HCT116 (cell line): ENCODE results near the gene SLC10A2. TPM values are rescaled to one million over a fixed set of nuclear protein-coding genes. Genes with fewer than 3 reads are reported as not detected.

Experiments used
- ATAC-seq: fragments of 200-7000 bp; cut with Tn5 transposase; 2 replicates; pipeline ENCODE4 v1.9.1; 2020; ENCODE audit warnings: mild to moderate bottlenecking, moderate library complexity
- BruUV-seq: library from RNA; stranded (reverse); fragments of 400-500 nt; replicated peaks from 2 replicates; lab custom pipeline; 2021; lab: Mats Ljungman, UMichigan
- CTCF ChIA-PET: fragments of 300-600 bp; sonication (Branson Sonifier 250); formaldehyde crosslinking; loops from one replicate; lab custom pipeline; 2021; ENCODE audit warnings: antibody characterized with exemption; lab: Charles Lee
- POLR2A ChIA-PET: fragments of 300-600, 350-600 bp; sonication (Branson Sonifier 250); formaldehyde crosslinking; loops from one replicate; lab custom pipeline; 2021; ENCODE audit warnings: antibody characterized with exemption; lab: Charles Lee
- RAD21 ChIA-PET, 2 experiments: fragments of 300-600 bp; sonication (Branson Sonifier 250); formaldehyde crosslinking; loops; one replicate each; lab custom pipeline; 2023; ENCODE audit warnings: low total read pairs in 2 of 2; ENCODE audit not compliant: uncharacterized antibody in 2 of 2, unreplicated experiment in 2 of 2, low non-redundant PET in 1 of 2; lab: Charles Lee
- DNase-seq: peaks from one replicate; pipeline ENCODE4 v3.0.0-alpha.2; 2010; ENCODE audit warnings: low read depth, low spot score
- H2AFZ ChIP-seq: fragments of 200-600 bp; shearing (Covaris generic), sonication (generic); 2 replicates; pipeline ENCODE4 v1.6.1; 2017; ENCODE audit warnings: low read depth, mixed run types, mixed read lengths, antibody characterized with exemption, low read length; ENCODE audit not compliant: poor library complexity, severe bottlenecking
- H3K27ac ChIP-seq: 2 replicates; pipeline ENCODE4 v1.5.1; 2012; ENCODE audit warnings: low read depth, low read length
- H3K27me3 ChIP-seq: fragments of 200-600 bp; sonication (generic); 2 replicates; pipeline ENCODE4 v1.6.1; 2016; ENCODE audit warnings: mixed run types, low read length, mixed read lengths; ENCODE audit not compliant: insufficient read depth
- H3K36me3 ChIP-seq, 2 experiments: fragments of 200-500 bp in 1 of 2; fragments of 200-600 bp in 1 of 2; sonication (Bioruptor generic) in 1 of 2; sonication (generic) in 1 of 2; 2 replicates each; pipeline versions ENCODE4 v1.5.1 to v1.6.1; 2014 to 2016; ENCODE audit warnings: low read length in 2 of 2, inconsistent platforms in 1 of 2, mixed read lengths in 1 of 2, mixed run types in 1 of 2; ENCODE audit not compliant: insufficient read depth in 2 of 2, control insufficient read depth in 1 of 2
- H3K4me1 ChIP-seq, 2 experiments: fragments of 200-600 bp in 1 of 2; sonication (generic) in 1 of 2; 2 replicates each; pipeline versions ENCODE4 v1.5.1 to v1.6.1; 2012 to 2017; ENCODE audit warnings: low read length in 2 of 2, inconsistent platforms in 1 of 2, mild to moderate bottlenecking in 1 of 2, mixed read lengths in 1 of 2, mixed run types in 1 of 2, moderate library complexity in 1 of 2; ENCODE audit not compliant: insufficient read depth in 2 of 2, control insufficient read depth in 1 of 2
- H3K4me2 ChIP-seq: fragments of 200-600 bp; sonication (generic); 2 replicates; pipeline ENCODE4 v1.6.1; 2017; ENCODE audit warnings: mixed run types, low read length, mixed read lengths
- H3K4me3 ChIP-seq, 2 experiments: fragments of 200-600 bp in 1 of 2; sonication (generic) in 1 of 2; replicated peaks in 1 of 2; 2 replicates each; pipeline ENCODE4 v1.5.1; 2011 to 2016; ENCODE audit warnings: low read length in 2 of 2, control low read depth in 1 of 2, low read depth in 1 of 2, mild to moderate bottlenecking in 1 of 2, mixed read lengths in 1 of 2, mixed run types in 1 of 2
- H3K79me2 ChIP-seq: fragments of 200-600 bp; sonication (generic); 2 replicates; pipeline ENCODE4 v1.6.1; 2017; ENCODE audit warnings: mild to moderate bottlenecking, mixed run types, low read length, moderate library complexity, mixed read lengths; ENCODE audit not compliant: insufficient read depth
- H3K9ac ChIP-seq: fragments of 200-600 bp; sonication (generic); 2 replicates; pipeline ENCODE4 v1.6.1; 2016; ENCODE audit warnings: low read length, mixed read lengths
- H3K9me2 ChIP-seq: fragments of 200-600 bp; sonication (generic), shearing (Covaris generic); 2 replicates; pipeline ENCODE4 v1.6.1; 2017; ENCODE audit warnings: mixed run types, mild to moderate bottlenecking, moderate library complexity; ENCODE audit not compliant: insufficient read depth
- H3K9me3 ChIP-seq, 2 experiments: fragments of 200-500 bp in 1 of 2; fragments of 200-600 bp in 1 of 2; sonication (Bioruptor generic) in 1 of 2; sonication (generic) in 1 of 2; 2 replicates each; pipeline ENCODE4 v1.6.1; 2014 to 2017; ENCODE audit warnings: low read length in 2 of 2, mixed read lengths in 2 of 2, inconsistent platforms in 1 of 2, low read depth in 1 of 2, mild to moderate bottlenecking in 1 of 2, mixed run types in 1 of 2, moderate library complexity in 1 of 2; ENCODE audit not compliant: control insufficient read depth in 1 of 2, insufficient read depth in 1 of 2
- H4K20me1 ChIP-seq: fragments of 200-600 bp; sonication (generic), shearing (Covaris generic); 2 replicates; pipeline ENCODE4 v1.6.1; 2017; ENCODE audit warnings: mixed run types, mild to moderate bottlenecking, moderate library complexity; ENCODE audit not compliant: insufficient read depth
- CBX3 ChIP-seq: IDR thresholded peaks from 2 replicates; pipeline ENCODE4 v1.6.1; 2012; ENCODE audit warnings: low read depth
- CEBPB ChIP-seq: IDR thresholded peaks from 2 replicates; pipeline ENCODE4 v1.6.1; 2012; ENCODE audit warnings: low read depth
- EGR1 ChIP-seq: IDR thresholded peaks from 2 replicates; pipeline ENCODE4 v1.6.1; 2012; ENCODE audit warnings: low read depth
- ELF1 ChIP-seq: IDR thresholded peaks from 2 replicates; pipeline ENCODE4 v1.6.1; 2012; ENCODE audit warnings: low read depth, borderline replicate concordance
- EZH2 ChIP-seq: fragments of 200-600 bp; sonication (generic); IDR thresholded peaks from 2 replicates; pipeline ENCODE4 v1.6.1; 2017; ENCODE audit warnings: antibody characterized with exemption, mixed run types
- EZH2phosphoT487 ChIP-seq: fragments of 200-600 bp; IDR thresholded peaks from 2 replicates; pipeline ENCODE4 v1.6.1; 2018; ENCODE audit warnings: antibody characterized with exemption, borderline replicate concordance
- FOSL1 ChIP-seq: IDR thresholded peaks from 2 replicates; pipeline ENCODE4 v1.6.1; 2012; ENCODE audit warnings: low read depth
- JUND ChIP-seq: IDR thresholded peaks from 2 replicates; pipeline ENCODE4 v1.6.1; 2012
- POLR2A ChIP-seq: IDR thresholded peaks from 2 replicates; pipeline ENCODE4 v1.7.0; 2011; ENCODE audit warnings: borderline replicate concordance; ENCODE audit not compliant: insufficient read depth, insufficient read length; ENCODE audit errors: extremely low read depth
- POLR2AphosphoS5 ChIP-seq: IDR thresholded peaks from 2 replicates; pipeline ENCODE4 v1.6.1; 2011; ENCODE audit warnings: mild to moderate bottlenecking, low read depth, low read length, moderate library complexity
- RAD21 ChIP-seq: IDR thresholded peaks from 2 replicates; pipeline ENCODE4 v1.6.1; 2012; ENCODE audit warnings: low read depth, mild to moderate bottlenecking
- SIN3A ChIP-seq: IDR thresholded peaks from 2 replicates; pipeline ENCODE4 v1.6.1; 2012; ENCODE audit warnings: low read depth
- SP1 ChIP-seq: IDR thresholded peaks from 2 replicates; pipeline ENCODE4 v1.6.1; 2012; ENCODE audit warnings: low read depth
- SRF ChIP-seq: IDR thresholded peaks from 2 replicates; pipeline ENCODE4 v1.6.1; 2012; ENCODE audit warnings: low read depth
- YY1 ChIP-seq: IDR thresholded peaks from 2 replicates; pipeline ENCODE4 v1.6.1; 2011; ENCODE audit warnings: low read length, low read depth, moderate library complexity, mild to moderate bottlenecking; ENCODE audit not compliant: insufficient replicate concordance; ENCODE audit errors: extremely low read depth
- ZNF274 ChIP-seq: fragments of 200-500 bp; sonication (Bioruptor generic); IDR thresholded peaks from 2 replicates; pipeline ENCODE4 v1.6.1; 2014; ENCODE audit warnings: mild to moderate bottlenecking, low read depth, low read length, inconsistent platforms
- intact Hi-C: fragments of 100-400 bp; cut with micrococcal nuclease; formaldehyde crosslinking; loops from 2 replicates; pipeline ENCODE4 v1.10.0; 2022
- total RNA-seq: library from RNA; stranded (reverse); gene quantifications from one replicate; pipeline ENCODE4 v1.2.1, GENCODE V29; 2021; ENCODE audit not compliant: unreplicated experiment
- TF ChIP-seq, protein P1 (sequence below): IDR thresholded peaks from 2 replicates; pipeline ENCODE4 v1.6.1; 2012; ENCODE audit warnings: low read depth
- TF ChIP-seq, protein P2 (sequence below), 3 experiments: fragments of 200-600 bp in 1 of 3; sonication (generic) in 1 of 3; IDR thresholded peaks in 2 of 3; conservative IDR thresholded peaks in 1 of 3; 2 replicates each; pipeline ENCODE4 v1.5.1; 2012 to 2017; ENCODE audit warnings: low read depth in 2 of 3, low read length in 2 of 3, antibody characterized with exemption in 1 of 3, borderline replicate concordance in 1 of 3, control low read depth in 1 of 3, mild to moderate bottlenecking in 1 of 3, mixed read lengths in 1 of 3, mixed run types in 1 of 3, moderate library complexity in 1 of 3; ENCODE audit not compliant: insufficient read depth in 1 of 3
- TF ChIP-seq, protein P3 (sequence below): IDR thresholded peaks from 2 replicates; pipeline ENCODE4 v1.6.1; 2011; ENCODE audit warnings: mild to moderate bottlenecking, low read length, moderate library complexity; ENCODE audit not compliant: insufficient replicate concordance; ENCODE audit errors: extremely low read depth
- TF ChIP-seq, protein P4 (sequence below): IDR thresholded peaks from 2 replicates; pipeline ENCODE4 v1.6.1; 2012

Gene SLC10A2
- total RNA-seq, 1 experiment from 2014 or later, result not detected

DNA sequence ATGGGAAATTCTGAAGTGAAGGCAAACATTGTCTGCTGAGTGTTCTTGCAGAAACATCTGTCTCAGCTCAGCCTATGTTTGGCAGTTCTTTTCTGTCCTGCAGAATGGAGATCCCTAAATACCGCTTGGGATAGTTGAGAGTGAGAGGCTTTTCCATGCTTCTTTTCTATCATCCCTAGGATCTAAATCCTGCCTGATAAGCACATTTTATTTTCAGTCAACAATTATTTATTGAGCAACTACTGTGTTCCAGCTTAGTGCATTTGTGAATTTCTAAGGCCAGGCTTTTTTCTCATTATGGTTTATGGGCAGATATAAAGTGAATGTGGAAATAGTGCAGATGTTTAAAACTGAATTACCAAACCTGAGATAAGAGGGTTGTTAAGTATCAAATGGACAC is 62.6 kb downstream of the SLC10A2 start:
- H3K79me2 ChIP-seq, result no peaks in the 10 kb centered on the region
- CTCF ChIA-PET, result no interaction called here
- no TSS peak for BruUV-seq

More for the DNA sequence above, 62.6 kb downstream of the SLC10A2 start:
- POLR2A ChIA-PET, result no interaction called here
- Histone ChIP-seq H3K9me2 (no peaks in the 10 kb centered on the region), H3K9ac (no peak overlapping the region), H3K36me3 (no peaks in the 10 kb centered on the region), H3K4me1 (no peaks in the 10 kb centered on the region), H3K4me3 (no peak overlapping the region), H4K20me1 (no peaks in the 10 kb centered on the region), H3K27me3 (no peaks in the 10 kb centered on the region), H3K4me2 (no peak overlapping the region), H3K27ac (no peak overlapping the region), H3K9me3 (no peaks in the 10 kb centered on the region), H2AFZ (no peak overlapping the region)
- no peak for DNase-seq
- ATAC-seq, result no peak
- RAD21 ChIA-PET, result no interaction called here
- intact Hi-C loops, result no loop called here
- TF ChIP-seq EGR1 (no peak), ELF1 (no peak), JUND (no peak), CBX3 (no peak), RAD21 (no peak), EZH2 (no peak), POLR2AphosphoS5 (no peak), CEBPB (no peak), ZNF274 (no peak), YY1 (no peak), FOSL1 (no peak), SRF (no peak), SP1 (no peak), EZH2phosphoT487 (no peak), POLR2A (no peak), SIN3A (no peak)
- TF ChIP-seq, protein P1, sequence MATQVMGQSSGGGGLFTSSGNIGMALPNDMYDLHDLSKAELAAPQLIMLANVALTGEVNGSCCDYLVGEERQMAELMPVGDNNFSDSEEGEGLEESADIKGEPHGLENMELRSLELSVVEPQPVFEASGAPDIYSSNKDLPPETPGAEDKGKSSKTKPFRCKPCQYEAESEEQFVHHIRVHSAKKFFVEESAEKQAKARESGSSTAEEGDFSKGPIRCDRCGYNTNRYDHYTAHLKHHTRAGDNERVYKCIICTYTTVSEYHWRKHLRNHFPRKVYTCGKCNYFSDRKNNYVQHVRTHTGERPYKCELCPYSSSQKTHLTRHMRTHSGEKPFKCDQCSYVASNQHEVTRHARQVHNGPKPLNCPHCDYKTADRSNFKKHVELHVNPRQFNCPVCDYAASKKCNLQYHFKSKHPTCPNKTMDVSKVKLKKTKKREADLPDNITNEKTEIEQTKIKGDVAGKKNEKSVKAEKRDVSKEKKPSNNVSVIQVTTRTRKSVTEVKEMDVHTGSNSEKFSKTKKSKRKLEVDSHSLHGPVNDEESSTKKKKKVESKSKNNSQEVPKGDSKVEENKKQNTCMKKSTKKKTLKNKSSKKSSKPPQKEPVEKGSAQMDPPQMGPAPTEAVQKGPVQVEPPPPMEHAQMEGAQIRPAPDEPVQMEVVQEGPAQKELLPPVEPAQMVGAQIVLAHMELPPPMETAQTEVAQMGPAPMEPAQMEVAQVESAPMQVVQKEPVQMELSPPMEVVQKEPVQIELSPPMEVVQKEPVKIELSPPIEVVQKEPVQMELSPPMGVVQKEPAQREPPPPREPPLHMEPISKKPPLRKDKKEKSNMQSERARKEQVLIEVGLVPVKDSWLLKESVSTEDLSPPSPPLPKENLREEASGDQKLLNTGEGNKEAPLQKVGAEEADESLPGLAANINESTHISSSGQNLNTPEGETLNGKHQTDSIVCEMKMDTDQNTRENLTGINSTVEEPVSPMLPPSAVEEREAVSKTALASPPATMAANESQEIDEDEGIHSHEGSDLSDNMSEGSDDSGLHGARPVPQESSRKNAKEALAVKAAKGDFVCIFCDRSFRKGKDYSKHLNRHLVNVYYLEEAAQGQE, result no peak
- TF ChIP-seq, protein P2, sequence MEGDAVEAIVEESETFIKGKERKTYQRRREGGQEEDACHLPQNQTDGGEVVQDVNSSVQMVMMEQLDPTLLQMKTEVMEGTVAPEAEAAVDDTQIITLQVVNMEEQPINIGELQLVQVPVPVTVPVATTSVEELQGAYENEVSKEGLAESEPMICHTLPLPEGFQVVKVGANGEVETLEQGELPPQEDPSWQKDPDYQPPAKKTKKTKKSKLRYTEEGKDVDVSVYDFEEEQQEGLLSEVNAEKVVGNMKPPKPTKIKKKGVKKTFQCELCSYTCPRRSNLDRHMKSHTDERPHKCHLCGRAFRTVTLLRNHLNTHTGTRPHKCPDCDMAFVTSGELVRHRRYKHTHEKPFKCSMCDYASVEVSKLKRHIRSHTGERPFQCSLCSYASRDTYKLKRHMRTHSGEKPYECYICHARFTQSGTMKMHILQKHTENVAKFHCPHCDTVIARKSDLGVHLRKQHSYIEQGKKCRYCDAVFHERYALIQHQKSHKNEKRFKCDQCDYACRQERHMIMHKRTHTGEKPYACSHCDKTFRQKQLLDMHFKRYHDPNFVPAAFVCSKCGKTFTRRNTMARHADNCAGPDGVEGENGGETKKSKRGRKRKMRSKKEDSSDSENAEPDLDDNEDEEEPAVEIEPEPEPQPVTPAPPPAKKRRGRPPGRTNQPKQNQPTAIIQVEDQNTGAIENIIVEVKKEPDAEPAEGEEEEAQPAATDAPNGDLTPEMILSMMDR (IDR thresholded peaks at IDR 0.05 in 2 of 3, conservative IDR thresholded peaks at IDR 0.05 in 1 of 3; ENCODE audit: borderline replicate concordance in 1 of 3, insufficient read depth in 1 of 3, low read depth in 2 of 3, low read length in 2 of 3), result no peak
- TF ChIP-seq, protein P3, sequence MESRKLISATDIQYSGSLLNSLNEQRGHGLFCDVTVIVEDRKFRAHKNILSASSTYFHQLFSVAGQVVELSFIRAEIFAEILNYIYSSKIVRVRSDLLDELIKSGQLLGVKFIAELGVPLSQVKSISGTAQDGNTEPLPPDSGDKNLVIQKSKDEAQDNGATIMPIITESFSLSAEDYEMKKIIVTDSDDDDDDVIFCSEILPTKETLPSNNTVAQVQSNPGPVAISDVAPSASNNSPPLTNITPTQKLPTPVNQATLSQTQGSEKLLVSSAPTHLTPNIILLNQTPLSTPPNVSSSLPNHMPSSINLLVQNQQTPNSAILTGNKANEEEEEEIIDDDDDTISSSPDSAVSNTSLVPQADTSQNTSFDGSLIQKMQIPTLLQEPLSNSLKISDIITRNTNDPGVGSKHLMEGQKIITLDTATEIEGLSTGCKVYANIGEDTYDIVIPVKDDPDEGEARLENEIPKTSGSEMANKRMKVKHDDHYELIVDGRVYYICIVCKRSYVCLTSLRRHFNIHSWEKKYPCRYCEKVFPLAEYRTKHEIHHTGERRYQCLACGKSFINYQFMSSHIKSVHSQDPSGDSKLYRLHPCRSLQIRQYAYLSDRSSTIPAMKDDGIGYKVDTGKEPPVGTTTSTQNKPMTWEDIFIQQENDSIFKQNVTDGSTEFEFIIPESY, result no peak
- TF ChIP-seq, protein P4, sequence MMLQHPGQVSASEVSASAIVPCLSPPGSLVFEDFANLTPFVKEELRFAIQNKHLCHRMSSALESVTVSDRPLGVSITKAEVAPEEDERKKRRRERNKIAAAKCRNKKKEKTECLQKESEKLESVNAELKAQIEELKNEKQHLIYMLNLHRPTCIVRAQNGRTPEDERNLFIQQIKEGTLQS, result no peak
